HG02870 (cell line): ENCODE measurements around the gene INPP4A.
A peak's percentile ranks its signal among the peaks of the same experiment; 100 is the strongest.

Experiments
- ATAC-seq: cut with Tn5 transposase; IDR thresholded peaks from one replicate; pipeline ENCODE4 v1.9.1; 2021; ENCODE audit warnings: mild to moderate bottlenecking, moderate library complexity; ENCODE audit not compliant: unreplicated experiment

Gene INPP4A

GRCh38 chr2:98473995-98474780, 29.5 kb downstream of the INPP4A start:
- no peak for ATAC-seq

GRCh38 chr2:98474979-98475632, 30.4 kb downstream of the INPP4A start:
- ATAC-seq, result no peak

GRCh38 chr2:98476192-98476868, 31.7 kb downstream of the INPP4A start:
- no peak for ATAC-seq

DNA sequence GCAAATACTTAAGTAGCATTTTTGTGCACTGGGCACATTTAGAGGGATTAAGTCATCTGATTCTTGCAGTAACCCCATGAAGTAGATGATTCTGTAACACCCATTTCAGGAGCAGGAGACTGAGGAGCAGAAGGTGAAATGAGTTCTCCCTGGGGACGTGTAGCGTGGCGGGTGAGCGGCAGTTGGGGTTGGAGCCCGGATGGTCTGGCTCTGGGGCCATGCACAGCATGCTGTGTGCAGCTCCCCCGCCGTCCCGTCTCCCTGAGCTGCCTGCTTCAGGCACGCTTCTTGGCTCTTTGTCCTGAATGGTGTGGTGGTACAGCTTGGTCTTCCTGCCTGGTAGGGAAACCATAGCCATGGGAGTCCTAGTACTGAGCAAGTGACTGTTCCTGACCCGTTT, 32.4 kb downstream of the INPP4A start:
- no peak for ATAC-seq

DNA sequence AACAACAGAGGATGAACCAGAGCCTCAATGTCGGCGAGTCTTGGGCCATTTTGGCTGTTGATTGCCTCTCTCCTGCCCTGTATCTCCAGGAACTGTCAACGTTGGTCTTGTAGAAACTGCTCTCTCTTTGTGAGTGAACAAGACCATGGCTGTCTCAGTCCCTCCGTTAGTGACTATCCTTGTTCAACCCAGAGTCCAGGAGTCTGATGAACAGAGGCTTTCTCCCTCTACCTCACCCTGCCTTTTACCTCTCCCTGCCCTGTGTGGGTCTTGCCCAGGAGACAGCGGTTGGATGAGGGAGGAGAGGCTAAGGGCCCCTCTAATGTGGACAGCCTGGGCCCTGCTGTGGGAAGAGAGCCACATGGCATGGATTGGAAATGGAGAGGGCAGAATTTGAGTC, 32.8 kb downstream of the INPP4A start:
- no peak for ATAC-seq

- no peak for ATAC-seq
These were observed 33.5 kb downstream of the INPP4A start for GRCh38 chr2:98478088-98478551.

- no peak for ATAC-seq
These were observed 34.2 kb downstream of the INPP4A start for GRCh38 chr2:98478907-98479306.

DNA sequence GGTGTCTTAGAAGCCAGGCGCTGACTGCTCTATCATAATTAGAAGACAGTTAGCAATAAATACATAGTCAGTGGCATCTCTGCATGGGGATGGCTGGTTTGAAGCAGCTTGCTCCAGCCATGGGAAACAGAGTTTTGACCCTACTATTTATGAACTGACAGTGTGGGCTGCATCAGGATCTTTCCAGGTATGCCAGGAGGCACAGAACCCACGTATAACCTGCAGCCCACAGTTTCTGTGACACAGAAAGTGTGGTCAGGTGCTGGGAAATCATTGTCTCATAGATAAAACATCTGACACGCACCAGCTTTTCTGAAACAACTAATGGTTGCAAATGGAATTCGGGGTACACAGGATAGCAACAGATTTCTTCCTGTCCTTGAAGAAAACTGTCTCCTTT, 34.7 kb downstream of the INPP4A start:
- no peak for ATAC-seq

DNA sequence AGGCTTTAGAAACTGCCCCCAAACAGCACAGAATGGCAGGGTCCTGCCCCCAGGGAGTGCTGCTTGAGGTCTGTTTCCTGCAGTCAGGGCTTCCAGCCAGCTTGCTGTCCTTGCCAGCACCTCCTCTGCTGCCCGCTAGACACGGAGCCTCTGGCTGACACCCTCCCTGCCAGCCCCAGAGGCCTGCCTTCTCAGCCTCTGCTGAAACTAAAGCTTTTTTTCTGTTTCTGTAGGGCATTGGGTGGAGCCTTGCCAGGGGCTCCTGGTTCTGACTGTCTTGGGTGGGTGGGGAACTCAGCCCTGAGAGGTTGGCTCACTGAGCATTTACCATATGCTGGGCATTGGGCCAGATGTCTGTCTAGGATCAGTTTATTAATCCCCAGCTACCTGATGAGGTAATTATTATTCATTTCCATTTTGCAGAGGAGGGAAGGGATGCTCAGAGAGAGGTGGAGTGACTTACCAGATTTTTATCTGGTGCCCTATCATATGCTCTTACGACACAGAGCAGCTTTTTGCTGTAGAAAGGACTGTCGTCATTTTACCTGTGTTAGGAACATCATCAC, 35.4 kb downstream of the INPP4A start:
- ATAC-seq, result no peak

- no peak for ATAC-seq
These were observed 35.9 kb downstream of the INPP4A start for GRCh38 chr2:98480598-98480997.

- ATAC-seq, result no peak
These were observed 37.7 kb downstream of the INPP4A start for GRCh38 chr2:98482362-98482761.

DNA sequence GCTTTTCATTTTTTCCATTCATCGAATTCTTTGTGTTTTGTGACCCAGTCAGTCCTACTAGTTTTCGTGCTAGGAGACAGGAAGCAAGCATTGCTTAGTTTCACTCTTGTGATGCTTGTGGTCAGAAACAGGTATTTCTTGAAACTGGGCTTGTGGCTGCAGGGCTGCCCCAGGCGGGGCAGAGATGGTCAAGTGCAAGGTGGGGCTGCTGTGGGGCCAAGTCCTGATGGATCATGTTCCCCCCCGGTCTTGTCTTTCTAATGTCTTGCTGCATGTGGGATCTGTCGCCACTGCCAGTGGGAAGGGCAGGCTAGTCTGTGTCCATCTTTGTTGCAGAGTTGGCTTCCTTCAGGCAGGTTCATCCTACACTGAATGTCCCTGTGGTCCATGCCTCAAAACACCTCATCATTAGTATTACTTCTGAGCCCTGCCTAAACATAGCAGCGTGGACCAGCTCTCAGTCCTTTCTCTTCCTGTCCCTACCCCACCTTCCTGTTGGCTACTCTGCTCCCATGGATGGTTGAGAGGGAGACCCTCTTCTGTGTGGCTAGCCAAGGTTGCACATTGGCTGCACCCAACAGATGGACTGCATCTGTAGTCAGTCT, 38.7 kb downstream of the INPP4A start:
- ATAC-seq, result peak; percentile 66

DNA sequence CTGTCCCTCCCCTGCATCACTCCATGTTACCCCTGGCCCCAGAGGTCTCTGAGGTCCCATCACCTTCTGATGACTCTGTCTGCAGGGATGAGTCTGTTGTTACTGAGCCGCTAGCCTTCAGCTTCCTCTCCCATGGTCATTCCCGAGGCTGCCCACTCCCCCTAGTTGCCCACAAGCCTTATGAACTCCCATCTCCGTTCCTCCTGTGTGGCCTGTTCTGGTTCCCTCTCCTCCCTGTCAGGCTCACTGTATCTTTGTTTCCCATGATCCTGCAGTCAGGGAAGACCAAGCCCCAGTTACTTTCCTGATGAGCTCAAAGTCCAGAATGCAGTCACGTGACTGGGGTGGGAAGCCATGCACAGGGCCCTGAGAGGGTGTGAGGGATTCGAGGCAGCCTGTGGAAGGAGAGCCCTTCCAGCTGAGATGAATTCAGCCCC, 39.5 kb downstream of the INPP4A start:
- ATAC-seq, result no peak

- no peak for ATAC-seq
These were observed 40.2 kb downstream of the INPP4A start for GRCh38 chr2:98484652-98485452.

DNA sequence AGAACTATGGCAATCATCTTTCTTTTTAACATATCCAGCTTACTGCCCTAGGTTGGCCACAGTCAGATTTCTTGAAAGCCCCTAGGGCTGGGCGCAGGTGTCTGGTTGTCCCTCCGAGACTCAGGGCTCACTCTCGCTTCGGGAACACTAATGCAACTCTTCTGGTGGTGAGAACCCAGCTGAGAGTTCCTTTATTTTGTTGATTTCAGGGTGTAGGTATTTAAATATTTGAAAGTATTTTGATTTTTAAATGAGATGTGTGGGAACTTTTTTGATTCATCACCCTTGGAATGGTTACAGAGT, 40.7 kb downstream of the INPP4A start:
- ATAC-seq, result no peak

GRCh38 chr2:98486374-98486981, 41.8 kb downstream of the INPP4A start:
- no peak for ATAC-seq

DNA sequence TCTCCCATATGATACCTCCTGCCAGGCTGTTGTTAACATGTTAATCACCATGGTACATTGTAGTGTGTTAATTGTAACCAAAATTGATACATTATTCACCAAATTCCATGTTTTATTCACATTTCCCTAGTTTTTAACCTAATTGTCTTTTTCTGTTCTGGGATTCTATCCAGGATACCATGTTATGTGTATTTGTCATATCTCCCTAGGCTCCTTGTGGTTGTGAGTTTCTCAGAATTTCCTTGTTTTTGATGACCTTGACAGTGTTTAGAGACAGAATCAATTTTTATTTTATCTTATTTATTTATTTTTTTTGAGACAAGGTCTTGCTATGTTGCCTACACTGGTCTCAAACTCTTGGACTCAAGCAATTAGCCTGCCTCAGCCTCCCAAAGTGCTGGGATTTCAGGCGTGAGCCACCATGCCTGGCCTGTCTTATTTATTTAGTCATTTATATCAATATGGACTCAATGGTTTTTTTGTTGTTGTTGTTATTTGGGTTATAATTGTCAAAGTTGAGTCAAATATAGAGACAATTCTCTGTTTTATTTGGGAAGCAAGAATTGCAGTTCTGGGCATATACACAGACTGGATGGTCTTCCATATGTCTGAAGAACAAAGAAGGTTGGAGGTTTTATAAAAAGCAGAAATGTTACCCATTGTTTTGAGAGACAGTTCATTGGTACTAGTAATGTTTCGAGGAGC, 42.6 kb downstream of the INPP4A start:
- ATAC-seq, result no peak

DNA sequence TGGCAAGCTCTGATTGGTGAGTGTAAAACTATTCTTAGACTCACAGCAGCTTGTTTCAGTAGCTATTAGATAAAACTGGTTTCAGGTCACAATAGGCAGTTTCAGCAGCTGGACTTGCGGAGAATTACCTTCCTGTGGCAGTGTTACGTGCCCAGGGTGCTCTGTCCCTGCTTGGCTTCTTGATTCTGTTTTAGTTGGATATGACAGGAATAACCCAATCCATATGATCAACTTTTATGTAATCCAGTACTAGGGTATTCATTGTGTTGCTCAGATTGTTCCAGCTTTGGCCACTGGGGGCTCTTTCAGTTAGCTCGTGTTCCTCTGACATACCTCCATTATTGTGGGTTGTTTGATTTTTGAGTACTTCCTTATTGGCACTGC, 43.1 kb downstream of the INPP4A start:
- ATAC-seq, result peak; percentile 53

GRCh38 chr2:98488252-98488651, 43.6 kb downstream of the INPP4A start:
- ATAC-seq, result no peak
